HG03342 (cell line): Measurements from ENCODE around the gene ISG15.
A peak's percentile ranks its signal among the peaks of the same experiment; 100 is the strongest.
"Not testable (repeated sequence)": the region's sequence is repeated elsewhere in the genome, so short reads cannot be mapped to it uniquely, and the experiment has no call there.

Experiments used
- ATAC-seq: cut with Tn5 transposase; IDR thresholded peaks from one replicate; pipeline ENCODE4 v1.9.1; 2021; ENCODE audit warnings: mild to moderate bottlenecking, moderate library complexity; ENCODE audit not compliant: unreplicated experiment

The ISG15 gene

GRCh38 chr1:1006305-1007159 is 6.8 kb upstream of the ISG15 start:
- ATAC-seq = no peak

GRCh38 chr1:1010131-1010530 is 3.2 kb upstream of the ISG15 start:
- ATAC-seq = not testable (repeated sequence)

- no peak for ATAC-seq
These were observed 1.8 kb upstream of the ISG15 start for GRCh38 chr1:1011396-1011949.

- ATAC-seq = peak; percentile 6
These were observed 577 bp upstream of the ISG15 start for GRCh38 chr1:1012736-1013104.

GRCh38 chr1:1013922-1014648 is 788 bp downstream of the ISG15 start:
- ATAC-seq = peak; percentile 16

- ATAC-seq = no peak
These were observed 1.7 kb downstream of the ISG15 start for GRCh38 chr1:1014799-1015681.

- ATAC-seq = not testable (repeated sequence)
These were observed 4.4 kb downstream of the ISG15 start for GRCh38 chr1:1017397-1018320.

- not testable (repeated sequence) for ATAC-seq
These were observed 5.0 kb downstream of the ISG15 start for GRCh38 chr1:1018321-1018685.

- peak; percentile 59 for ATAC-seq
These were observed 6.1 kb downstream of the ISG15 start for GRCh38 chr1:1019122-1019999.

GRCh38 chr1:1020000-1020404 is 6.7 kb downstream of the ISG15 start, which contains the start of gene AGRN:
AGRN (plus strand) TSS chr1:1020120; CDS start chr1:1020173, 53 bp downstream.
- peak; percentile 21 for ATAC-seq

GRCh38 chr1:1020415-1021009 is 7.2 kb downstream of the ISG15 start:
- peak; percentile 3 for ATAC-seq

- no peak for ATAC-seq
These were observed 8.0 kb downstream of the ISG15 start for GRCh38 chr1:1021010-1021919.

GRCh38 chr1:1021920-1022259 is 8.6 kb downstream of the ISG15 start:
- no peak for ATAC-seq

GRCh38 chr1:1022302-1023009 is 9.2 kb downstream of the ISG15 start:
- ATAC-seq = no peak

- ATAC-seq = no peak
These were observed 10.4 kb downstream of the ISG15 start for GRCh38 chr1:1023700-1024099.

- no peak for ATAC-seq
These were observed 11.0 kb downstream of the ISG15 start for GRCh38 chr1:1024149-1024770.
